ENCODE measurements around the gene RRAS2.
"Not testable (repeated sequence)": the region's sequence is repeated elsewhere in the genome, so short reads cannot be mapped to it uniquely, and the experiment has no call there.

The RRAS2 gene

GRCh38 chr11:14306481-14306880 is 52.5 kb downstream of the RRAS2 start:
- no peak for DNase-seq (ENCODE audit: low read depth)

DNA sequence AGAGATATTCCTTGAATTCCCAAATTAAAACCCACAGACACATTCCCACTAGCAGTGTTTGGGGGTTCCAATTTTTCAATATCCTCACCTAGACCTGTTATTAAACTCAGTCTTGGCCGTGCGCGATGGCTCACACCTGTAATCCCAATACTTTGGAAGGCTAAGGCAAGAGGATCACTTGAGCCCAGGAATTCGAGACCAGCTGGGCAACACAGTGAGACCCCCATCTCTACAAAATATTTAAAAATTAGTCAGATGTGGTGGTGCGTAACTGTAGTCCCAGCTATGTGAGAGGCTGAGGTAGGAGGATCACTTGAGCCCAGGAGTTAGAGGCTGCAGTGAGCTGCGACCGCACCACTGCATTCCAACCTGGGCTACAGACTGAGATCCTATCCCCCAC is 53.3 kb downstream of the RRAS2 start:
- DNase-seq (ENCODE audit: low read depth): no peak

DNA sequence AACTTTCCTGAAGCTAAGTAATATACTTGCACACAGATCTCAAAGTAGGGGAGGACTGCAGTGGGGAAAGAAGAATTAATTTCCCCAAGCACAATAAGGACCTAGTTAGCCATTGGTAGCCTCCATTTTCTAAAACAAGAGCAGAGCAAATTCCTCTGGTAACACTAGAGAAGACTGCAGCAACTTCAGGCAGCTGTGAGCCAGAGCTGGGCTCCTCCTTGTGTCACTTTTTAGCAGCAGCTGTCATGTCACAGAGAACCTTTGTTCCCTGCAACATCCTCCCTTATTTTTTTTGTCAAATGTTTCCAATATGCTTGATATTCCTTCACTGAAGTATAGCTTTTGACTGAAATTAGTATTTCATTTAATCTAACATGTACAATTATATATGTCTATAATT is 54.4 kb downstream of the RRAS2 start:
- DNase-seq (ENCODE audit: low read depth): no peak

DNA sequence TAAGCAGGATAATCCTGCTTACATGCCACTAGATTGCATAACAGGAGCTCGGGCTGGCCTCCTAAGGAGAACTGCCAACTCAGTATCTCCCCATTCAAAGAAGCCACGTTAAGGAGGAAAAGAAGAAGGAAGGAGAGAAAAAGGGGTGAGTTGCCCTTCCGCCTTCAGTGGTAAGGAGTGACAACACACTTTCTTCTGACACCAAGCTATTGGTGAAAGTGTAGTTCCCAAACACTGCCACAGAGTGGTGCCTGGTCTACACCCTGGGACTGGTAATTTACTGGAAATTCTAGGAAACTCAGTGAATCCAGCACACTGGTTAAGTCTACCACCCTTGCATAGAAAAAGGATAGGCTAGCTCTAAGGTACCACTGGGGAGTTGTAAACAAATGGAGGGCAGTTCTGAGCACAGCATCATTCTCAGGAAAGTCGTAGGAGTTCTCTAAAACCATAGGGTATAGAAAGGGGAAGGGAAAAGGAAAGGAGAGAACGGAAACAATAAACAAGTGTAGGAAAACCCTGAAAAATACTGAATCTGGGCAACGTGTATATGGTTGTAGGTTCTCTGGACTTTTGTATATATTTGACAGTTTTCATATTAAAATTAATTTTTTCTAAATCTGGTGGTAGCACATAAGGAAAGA is 58.2 kb downstream of the RRAS2 start:
- DNase-seq (ENCODE audit: low read depth): peak; percentile 7

GRCh38 chr11:14299921-14300320 is 59.1 kb downstream of the RRAS2 start:
- DNase-seq (ENCODE audit: low read depth): no peak

DNA sequence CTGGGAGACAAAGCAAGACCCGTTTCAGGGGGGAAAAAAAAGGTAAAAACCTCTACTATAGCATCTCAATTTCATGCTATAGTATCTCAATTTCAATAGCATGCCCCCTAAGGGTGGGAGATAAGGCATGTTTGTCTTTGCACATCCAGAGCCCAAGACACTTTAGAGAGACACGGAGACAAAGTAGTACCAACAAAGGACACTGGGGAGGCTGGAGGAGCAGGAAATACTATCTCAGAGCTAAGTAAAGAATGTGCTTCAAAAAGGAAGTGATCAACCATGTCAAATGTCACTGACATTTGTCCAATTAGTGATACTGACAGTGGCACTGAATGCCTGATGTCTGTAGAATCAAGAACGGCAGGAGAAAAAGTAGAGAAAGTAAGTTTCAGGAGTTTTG is 68.6 kb downstream of the RRAS2 start:
- DNase-seq (ENCODE audit: low read depth): no peak

DNA sequence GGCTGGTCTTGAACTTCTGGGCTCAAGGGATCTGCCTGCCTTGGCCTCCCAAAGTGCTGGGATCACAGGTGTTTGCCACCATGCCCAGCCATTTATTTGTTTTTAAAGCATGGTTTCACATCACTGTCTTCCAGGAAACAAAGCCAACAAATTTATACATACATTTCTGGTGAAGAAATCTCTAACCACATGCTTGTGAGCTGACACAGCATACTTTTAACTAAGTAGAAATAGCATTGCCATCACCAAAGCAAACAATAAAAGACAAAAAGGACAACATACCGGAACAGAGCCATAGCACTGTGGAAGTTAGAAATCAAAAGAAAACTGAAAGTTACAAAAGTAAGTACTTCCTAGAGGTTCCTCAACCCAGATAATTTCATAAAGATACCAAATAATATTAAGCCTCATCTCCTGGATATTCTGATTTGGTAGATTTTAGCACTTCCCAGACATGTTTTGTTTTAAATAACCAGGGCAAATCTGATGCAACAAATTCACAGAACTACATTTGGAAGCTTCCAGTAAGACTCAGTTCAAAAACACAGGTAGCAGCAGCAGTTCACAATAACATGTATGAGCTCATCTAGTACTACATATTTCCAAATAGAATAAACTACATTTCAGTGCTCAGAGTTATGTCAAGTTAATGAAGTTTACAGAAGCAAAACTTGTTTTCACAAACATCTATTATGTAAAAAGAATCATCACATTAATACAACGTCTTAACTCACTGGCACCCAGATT is 70.6 kb downstream of the RRAS2 start:
- DNase-seq (ENCODE audit: low read depth): no peak

GRCh38 chr11:14278869-14279268 is 80.1 kb downstream of the RRAS2 start:
- not testable (repeated sequence) for DNase-seq (ENCODE audit: low read depth)

DNA sequence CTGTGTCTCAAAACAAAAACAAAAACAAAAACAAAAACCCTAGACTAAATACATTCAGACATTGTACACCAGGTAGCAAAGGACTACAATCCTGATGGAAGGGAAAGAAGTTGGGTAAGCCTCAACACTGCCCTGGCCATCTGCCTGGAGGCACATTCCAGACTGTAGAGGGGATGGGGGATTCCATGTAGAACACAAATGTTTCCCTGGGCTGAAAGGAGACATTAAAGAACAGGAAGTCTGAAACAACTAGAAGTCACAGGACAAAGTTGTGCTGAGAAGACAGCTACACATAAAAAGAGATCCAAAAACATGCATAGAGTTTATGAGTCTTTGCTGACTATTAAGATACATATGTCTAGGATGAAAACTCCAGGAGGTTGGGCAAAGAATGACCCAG is 83.9 kb downstream of the RRAS2 start:
- no peak for DNase-seq (ENCODE audit: low read depth)

DNA sequence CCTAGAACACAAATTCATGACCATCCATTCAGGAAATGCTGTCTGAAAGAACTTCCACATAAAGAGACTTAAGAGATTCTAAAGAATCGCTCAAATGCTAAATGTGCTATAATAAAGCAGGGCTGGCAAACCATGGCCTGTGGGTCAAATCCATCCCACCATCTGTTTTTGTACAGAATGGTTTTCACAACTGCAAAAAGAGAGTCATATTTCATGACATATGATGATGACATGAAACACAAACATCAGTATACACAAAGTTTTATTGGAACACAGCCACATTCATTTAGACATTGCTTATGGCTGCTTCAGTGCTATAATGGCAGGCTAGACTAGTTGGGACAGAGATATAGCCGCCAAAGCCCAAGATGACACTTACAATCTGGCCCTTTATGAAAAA is 85.1 kb downstream of the RRAS2 start:
- DNase-seq (ENCODE audit: low read depth): no peak

DNA sequence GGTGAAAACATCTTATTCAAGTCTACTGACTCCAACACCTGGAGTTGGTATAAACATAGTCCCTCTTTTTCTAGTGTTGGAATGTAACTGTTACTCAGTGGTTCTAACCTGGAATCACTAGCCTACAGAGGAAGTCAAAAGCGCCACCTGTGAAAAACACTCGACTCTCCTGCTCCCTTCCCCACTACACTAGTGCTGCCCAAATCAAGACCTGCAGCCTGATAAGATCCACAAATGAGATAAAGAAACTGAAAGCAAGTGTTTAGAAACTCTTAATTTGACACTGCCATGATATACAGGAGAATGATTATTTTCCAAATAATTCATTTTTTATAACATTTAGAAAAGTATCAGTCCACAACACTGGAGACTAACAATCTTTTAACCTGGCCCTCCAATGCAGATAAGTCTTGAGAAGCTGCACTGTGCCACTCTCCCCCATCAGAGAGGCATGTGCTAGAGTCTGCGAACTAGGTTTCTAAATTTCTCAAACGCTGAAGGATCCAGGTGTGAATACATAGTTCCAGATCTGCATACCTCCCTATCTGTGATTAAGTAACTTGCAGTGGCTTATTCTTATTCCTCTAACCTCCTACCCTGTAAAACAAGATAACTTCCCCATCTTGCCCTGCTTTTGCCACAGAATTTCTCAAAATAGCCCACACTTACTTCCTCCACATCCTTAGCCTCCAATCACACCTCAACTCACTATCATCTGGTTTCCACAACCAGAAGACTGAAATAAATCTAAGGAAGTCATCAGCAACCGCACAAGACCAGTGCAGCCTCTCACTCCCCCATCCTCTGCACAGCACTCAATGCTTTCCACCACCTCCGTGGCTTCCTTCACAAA is 88.1 kb downstream of the RRAS2 start:
- DNase-seq (ENCODE audit: low read depth): no peak

DNA sequence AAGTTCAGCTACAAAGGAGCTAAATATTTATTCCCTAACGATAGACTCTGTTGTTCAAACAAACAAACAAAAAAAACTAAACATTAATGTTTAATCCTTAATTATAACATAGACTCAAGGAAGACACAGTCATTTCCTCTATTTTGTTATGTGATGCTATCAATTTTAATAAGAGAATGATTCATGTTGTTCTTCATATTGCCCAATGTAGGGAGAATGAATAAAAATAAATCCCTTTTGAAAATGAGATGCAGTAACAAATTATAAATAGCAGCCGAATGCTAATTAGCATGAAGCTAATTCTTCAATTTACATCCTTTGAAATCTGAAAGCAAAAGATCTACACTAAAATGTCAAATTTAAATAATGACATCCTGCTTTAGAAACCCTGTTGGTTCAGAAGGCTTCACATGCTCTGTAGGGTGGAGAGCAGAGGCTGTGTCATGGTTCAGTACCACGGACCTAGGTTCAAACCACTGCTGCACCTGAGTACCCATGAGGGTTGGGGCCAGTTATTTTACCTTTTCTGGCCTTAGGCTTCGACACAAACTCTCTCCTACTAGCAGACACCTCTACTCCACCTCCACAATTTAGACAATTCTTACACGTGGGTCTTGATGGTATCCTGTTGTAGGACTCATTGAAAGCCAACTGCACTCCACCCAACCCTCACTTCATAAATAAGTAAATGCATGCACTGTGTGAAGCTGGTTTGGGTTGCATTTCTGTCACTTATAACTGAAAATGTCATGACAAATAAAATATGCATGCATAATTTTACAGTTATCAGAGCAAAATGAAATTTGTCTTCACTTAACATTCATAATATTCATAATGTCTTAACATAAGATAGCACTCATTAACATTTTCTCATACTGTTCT is 89.0 kb downstream of the RRAS2 start:
- DNase-seq (ENCODE audit: low read depth): no peak

- no peak for DNase-seq (ENCODE audit: low read depth)
Measured at GRCh38 chr11:14267861-14268635, 90.9 kb downstream of the RRAS2 start.

DNA sequence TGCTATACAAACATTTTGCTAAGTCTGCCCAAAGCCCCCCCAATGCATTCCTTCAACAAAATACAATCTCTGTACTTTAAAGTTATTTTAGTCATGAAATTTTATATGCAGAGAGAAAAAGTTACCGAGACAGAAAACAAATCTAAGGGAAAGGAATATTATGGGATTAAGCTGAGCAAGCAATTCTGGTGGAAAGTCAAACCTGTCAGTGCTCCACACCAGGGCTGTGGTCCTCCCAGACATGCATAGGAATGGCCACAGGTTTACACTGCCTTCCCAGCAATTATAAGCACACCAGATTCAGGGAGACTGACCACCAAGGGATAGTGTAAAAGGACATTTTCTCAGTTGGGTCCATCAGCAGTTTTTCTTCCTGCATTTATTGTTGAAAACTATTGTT is 92.4 kb downstream of the RRAS2 start:
- DNase-seq (ENCODE audit: low read depth): no peak

DNA sequence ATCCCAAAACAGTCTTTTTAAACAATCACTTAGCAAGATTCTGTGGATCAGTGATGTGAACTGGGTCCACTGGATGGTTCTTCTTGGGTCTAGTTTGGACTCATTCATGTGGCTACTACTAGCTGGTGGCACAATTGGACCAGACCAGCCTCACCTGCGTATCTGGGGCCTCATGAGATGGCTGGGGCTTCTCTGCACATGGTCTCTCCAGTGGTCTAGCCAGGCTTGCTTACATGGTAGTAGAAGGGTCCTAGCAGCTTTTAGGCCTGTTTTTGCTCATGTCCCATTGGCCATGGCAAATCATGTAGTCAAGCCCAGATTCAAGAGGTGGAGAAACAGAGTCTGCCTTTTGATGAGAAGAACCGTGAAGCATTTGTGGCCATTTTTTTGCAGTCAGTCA is 94.0 kb downstream of the RRAS2 start:
- no peak for DNase-seq (ENCODE audit: low read depth)

GRCh38 chr11:14262271-14262846 is 96.6 kb downstream of the RRAS2 start:
- DNase-seq (ENCODE audit: low read depth): no peak

DNA sequence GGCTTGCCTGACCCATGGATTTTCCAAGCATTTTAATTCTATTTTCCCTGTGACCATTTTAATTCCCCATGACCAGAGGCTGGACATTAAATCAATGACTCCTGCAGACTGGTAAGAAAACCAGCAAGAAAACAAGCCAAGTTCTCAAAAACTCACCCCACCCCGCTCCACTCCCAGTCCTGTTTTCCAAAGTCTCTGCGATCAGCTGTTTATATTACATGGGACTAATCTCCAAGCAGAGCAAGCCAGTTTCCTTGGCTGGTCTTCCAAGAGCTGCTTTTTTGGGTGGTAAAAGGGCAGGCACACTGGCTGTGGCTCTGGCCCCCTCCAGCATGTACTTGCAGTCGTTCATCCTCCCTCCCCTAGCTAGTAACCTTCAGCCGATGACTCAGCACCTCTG is 97.9 kb downstream of the RRAS2 start:
- no peak for DNase-seq (ENCODE audit: low read depth)

GRCh38 chr11:14259878-14260277 is 99.1 kb downstream of the RRAS2 start:
- no peak for DNase-seq (ENCODE audit: low read depth)

GRCh38 chr11:14259186-14259784 is 99.7 kb downstream of the RRAS2 start:
- DNase-seq (ENCODE audit: low read depth): no peak

DNA sequence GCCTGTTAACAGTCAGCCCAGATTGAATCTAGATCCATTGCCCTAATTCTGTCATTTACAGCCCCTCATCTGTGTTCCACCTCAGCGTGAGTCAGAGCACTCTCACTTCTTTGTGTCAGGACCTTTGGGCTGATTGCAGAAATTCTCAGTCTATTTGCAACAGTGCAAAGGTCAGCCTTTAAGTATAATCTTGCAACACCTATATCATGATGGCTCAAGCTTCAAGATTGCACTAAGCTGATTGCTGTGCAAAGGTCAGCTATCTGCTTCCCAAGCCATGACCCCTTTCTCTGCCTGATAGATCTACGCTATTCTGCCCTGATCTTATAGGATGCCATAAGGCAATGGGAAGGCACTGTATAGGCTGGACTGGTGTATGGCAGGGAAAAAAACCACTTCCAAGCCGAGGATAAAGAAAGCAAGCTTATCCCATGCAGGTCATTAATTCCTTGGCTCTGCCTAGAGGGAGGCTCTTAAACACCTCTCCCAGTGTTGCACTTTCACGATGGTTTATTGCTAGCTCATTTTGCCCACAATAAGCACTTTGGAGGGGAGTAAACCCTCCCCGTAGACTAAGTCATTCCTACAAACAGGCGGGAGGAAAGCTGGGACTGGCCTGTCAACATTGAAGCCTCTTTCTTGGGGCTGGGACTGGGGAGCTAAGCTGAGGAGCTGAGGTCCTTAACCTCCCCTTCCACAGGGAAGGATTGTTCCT is 100.6 kb downstream of the RRAS2 start:
- DNase-seq (ENCODE audit: low read depth): no peak

Data from activated T-cell treated with anti-CD3 and anti-CD28 coated beads for 1 hour (primary cell).